SK-N-SH treated with all-trans-retinoic acid at 6 μM for 48 hours (cell line): Measurements from ENCODE around the gene CCND2.

ENCODE experiments used
- ATAC-seq: fragments of 200-7000 bp; cut with Tn5 transposase; 3 replicates; pipeline ENCODE4 v1.9.1; 2020; ENCODE audit warnings: mild to moderate bottlenecking, moderate library complexity
- ARNTL ChIP-seq: fragments of 450-650 bp; formaldehyde crosslinking; IDR thresholded peaks from 2 replicates; pipeline ENCODE4 v1.5.0; 2020; ENCODE audit warnings: low read depth, mild to moderate bottlenecking, moderate library complexity, borderline replicate concordance
- BACH2 ChIP-seq: fragments of 250-450 bp; sonication (Bioruptor Pico); IDR thresholded peaks from 2 replicates; pipeline ENCODE4 v1.9.0; 2021; ENCODE audit warnings: mild to moderate bottlenecking, borderline replicate concordance
- ESRRG ChIP-seq: fragments of 250-450 bp; sonication (Bioruptor Pico); IDR thresholded peaks from 2 replicates; pipeline ENCODE4 v1.6.1; 2021; ENCODE audit warnings: mild to moderate bottlenecking
- GLIS3 ChIP-seq: fragments of 250-450 bp; sonication (Bioruptor Pico); IDR thresholded peaks from 2 replicates; pipeline ENCODE4 v1.5.0; 2020; ENCODE audit warnings: mild to moderate bottlenecking, moderate library complexity
- ISL1 ChIP-seq: fragments of 250-450 bp; sonication (Bioruptor Pico); IDR thresholded peaks from 2 replicates; pipeline ENCODE4 v2.1.2; 2022; ENCODE audit warnings: mild to moderate bottlenecking, moderate library complexity
- OSR1 ChIP-seq: fragments of 250-450 bp; sonication (Bioruptor Pico); IDR thresholded peaks from 2 replicates; pipeline ENCODE4 v1.8.0; 2022; ENCODE audit warnings: moderate library complexity, mild to moderate bottlenecking, inconsistent platforms
- PPARA ChIP-seq: fragments of 250-450 bp; sonication (Bioruptor Pico); IDR thresholded peaks from 2 replicates; pipeline ENCODE4 v1.5.0; 2020; ENCODE audit warnings: mild to moderate bottlenecking, borderline replicate concordance
- TCF4 ChIP-seq: fragments of 250-450 bp; sonication (Bioruptor Pico); IDR thresholded peaks from 2 replicates; pipeline ENCODE4 v1.8.0; 2021; ENCODE audit warnings: mild to moderate bottlenecking, moderate library complexity, borderline replicate concordance
- TOX ChIP-seq: fragments of 250-450 bp; sonication (Bioruptor Pico); IDR thresholded peaks from 2 replicates; pipeline ENCODE4 v1.8.0; 2021; ENCODE audit warnings: mild to moderate bottlenecking, moderate library complexity, borderline replicate concordance
- ZFP30 ChIP-seq: fragments of 450-650 bp; formaldehyde crosslinking; IDR thresholded peaks from 2 replicates; pipeline ENCODE4 v1.5.0; 2022; ENCODE audit warnings: mild to moderate bottlenecking, moderate library complexity
- ZNF565 ChIP-seq: fragments of 450-650 bp; formaldehyde crosslinking; conservative IDR thresholded peaks from 2 replicates; pipeline ENCODE4 v1.5.0; 2020; ENCODE audit warnings: low read depth, mild to moderate bottlenecking, moderate library complexity
- ZNF70 ChIP-seq: fragments of 450-650 bp; formaldehyde crosslinking; IDR thresholded peaks from 2 replicates; pipeline ENCODE4 v1.5.0; 2020; ENCODE audit warnings: mild to moderate bottlenecking, moderate library complexity
- TF ChIP-seq, protein P1 (sequence below): fragments of 250-450 bp; sonication (Bioruptor Pico); IDR thresholded peaks from 2 replicates; pipeline ENCODE4 v1.8.0; 2021; ENCODE audit warnings: low read depth, mild to moderate bottlenecking, moderate library complexity, borderline replicate concordance
- TF ChIP-seq, protein P2 (sequence below): fragments of 250-450 bp; sonication (Bioruptor Pico); IDR thresholded peaks from 2 replicates; pipeline ENCODE4 v1.5.1; 2020; ENCODE audit warnings: low read depth, mild to moderate bottlenecking, moderate library complexity
- TF ChIP-seq, protein P3 (sequence below): fragments of 250-450 bp; sonication (Bioruptor Pico); IDR thresholded peaks from 2 replicates; pipeline ENCODE4 v1.5.1; 2021; ENCODE audit warnings: mild to moderate bottlenecking, moderate library complexity
- TF ChIP-seq, protein P4 (sequence below): fragments of 250-450 bp; sonication (Bioruptor Pico); IDR thresholded peaks from 2 replicates; pipeline ENCODE4 v1.5.0; 2020; ENCODE audit warnings: mild to moderate bottlenecking, moderate library complexity

The CCND2 gene

DNA sequence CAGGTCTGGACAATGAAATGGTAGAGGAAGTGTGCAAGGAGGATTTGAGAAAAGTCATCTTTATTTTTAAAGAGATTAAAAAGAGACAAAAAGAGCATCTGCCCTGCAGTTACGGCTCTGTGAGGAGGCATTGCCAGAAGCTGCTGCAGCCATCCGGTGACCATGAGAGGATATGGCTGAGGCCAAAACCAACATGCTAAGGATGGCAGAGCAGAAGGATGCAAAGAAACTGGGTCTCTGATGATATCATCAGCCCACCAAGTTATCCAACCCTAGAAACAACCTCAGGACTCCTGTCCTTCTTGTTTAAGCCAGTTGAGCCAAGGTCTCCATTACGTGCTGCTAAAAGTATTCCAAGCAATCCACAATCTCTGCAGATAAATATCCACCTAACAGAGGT is 48.0 kb upstream of the CCND2 start (continued):
- TF ChIP-seq, protein P1, sequence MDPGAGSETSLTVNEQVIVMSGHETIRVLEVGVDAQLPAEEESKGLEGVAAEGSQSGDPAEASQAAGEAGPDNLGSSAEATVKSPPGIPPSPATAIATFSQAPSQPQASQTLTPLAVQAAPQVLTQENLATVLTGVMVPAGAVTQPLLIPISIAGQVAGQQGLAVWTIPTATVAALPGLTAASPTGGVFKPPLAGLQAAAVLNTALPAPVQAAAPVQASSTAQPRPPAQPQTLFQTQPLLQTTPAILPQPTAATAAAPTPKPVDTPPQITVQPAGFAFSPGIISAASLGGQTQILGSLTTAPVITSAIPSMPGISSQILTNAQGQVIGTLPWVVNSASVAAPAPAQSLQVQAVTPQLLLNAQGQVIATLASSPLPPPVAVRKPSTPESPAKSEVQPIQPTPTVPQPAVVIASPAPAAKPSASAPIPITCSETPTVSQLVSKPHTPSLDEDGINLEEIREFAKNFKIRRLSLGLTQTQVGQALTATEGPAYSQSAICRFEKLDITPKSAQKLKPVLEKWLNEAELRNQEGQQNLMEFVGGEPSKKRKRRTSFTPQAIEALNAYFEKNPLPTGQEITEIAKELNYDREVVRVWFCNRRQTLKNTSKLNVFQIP (CRISPR knock-in tag) = no peak
- TF ChIP-seq ZNF70 (CRISPR knock-in tag) = no peak

GRCh38 chr12:4227046-4227445 is 46.5 kb upstream of the CCND2 start:
- TF ChIP-seq, protein P2, sequence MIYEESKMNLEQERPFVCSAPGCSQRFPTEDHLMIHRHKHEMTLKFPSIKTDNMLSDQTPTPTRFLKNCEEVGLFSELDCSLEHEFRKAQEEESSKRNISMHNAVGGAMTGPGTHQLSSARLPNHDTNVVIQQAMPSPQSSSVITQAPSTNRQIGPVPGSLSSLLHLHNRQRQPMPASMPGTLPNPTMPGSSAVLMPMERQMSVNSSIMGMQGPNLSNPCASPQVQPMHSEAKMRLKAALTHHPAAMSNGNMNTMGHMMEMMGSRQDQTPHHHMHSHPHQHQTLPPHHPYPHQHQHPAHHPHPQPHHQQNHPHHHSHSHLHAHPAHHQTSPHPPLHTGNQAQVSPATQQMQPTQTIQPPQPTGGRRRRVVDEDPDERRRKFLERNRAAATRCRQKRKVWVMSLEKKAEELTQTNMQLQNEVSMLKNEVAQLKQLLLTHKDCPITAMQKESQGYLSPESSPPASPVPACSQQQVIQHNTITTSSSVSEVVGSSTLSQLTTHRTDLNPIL (CRISPR knock-in tag) = no peak
- TF ChIP-seq ARNTL (CRISPR knock-in tag) (no peak), BACH2 (CRISPR knock-in tag) (no peak), TCF4 (CRISPR knock-in tag) (no peak), GLIS3 (CRISPR knock-in tag) (no peak), ZNF565 (CRISPR knock-in tag) (no peak), TOX (CRISPR knock-in tag) (no peak), ZFP30 (CRISPR knock-in tag) (no peak), PPARA (CRISPR knock-in tag) (no peak), ESRRG (CRISPR knock-in tag) (no peak), ISL1 (CRISPR knock-in tag) (no peak)
- TF ChIP-seq, protein P3, sequence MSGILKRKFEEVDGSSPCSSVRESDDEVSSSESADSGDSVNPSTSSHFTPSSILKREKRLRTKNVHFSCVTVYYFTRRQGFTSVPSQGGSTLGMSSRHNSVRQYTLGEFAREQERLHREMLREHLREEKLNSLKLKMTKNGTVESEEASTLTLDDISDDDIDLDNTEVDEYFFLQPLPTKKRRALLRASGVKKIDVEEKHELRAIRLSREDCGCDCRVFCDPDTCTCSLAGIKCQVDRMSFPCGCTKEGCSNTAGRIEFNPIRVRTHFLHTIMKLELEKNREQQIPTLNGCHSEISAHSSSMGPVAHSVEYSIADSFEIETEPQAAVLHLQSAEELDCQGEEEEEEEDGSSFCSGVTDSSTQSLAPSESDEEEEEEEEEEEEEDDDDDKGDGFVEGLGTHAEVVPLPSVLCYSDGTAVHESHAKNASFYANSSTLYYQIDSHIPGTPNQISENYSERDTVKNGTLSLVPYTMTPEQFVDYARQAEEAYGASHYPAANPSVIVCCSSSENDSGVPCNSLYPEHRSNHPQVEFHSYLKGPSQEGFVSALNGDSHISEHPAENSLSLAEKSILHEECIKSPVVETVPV = no peak
- TF ChIP-seq, protein P1 (CRISPR knock-in tag) = no peak
- TF ChIP-seq, all 23 proteins: peak for 0
- ATAC-seq = no peak

DNA sequence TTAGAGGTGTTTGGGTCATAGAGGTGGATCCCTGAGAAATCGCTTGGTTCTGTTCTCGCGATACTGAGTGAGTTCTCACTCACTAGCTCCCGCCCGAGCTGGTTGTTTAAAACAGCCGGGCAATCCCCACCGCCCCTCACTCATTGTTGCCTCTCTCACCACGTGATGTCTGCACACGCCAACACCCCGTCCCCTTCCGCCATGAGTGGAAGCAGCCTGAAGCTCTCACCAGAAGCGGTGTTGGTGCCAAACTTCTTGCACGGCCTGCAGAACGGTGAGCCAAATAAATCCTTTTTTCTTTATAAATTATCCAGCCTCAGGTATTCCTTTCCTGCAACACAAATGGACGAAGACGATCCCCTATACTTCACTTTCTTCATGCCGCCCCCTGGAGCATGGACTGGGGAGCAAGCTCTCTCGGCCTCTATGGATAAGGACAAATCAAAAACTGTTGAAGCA is 45.4 kb upstream of the CCND2 start:
- TF ChIP-seq, protein P4, sequence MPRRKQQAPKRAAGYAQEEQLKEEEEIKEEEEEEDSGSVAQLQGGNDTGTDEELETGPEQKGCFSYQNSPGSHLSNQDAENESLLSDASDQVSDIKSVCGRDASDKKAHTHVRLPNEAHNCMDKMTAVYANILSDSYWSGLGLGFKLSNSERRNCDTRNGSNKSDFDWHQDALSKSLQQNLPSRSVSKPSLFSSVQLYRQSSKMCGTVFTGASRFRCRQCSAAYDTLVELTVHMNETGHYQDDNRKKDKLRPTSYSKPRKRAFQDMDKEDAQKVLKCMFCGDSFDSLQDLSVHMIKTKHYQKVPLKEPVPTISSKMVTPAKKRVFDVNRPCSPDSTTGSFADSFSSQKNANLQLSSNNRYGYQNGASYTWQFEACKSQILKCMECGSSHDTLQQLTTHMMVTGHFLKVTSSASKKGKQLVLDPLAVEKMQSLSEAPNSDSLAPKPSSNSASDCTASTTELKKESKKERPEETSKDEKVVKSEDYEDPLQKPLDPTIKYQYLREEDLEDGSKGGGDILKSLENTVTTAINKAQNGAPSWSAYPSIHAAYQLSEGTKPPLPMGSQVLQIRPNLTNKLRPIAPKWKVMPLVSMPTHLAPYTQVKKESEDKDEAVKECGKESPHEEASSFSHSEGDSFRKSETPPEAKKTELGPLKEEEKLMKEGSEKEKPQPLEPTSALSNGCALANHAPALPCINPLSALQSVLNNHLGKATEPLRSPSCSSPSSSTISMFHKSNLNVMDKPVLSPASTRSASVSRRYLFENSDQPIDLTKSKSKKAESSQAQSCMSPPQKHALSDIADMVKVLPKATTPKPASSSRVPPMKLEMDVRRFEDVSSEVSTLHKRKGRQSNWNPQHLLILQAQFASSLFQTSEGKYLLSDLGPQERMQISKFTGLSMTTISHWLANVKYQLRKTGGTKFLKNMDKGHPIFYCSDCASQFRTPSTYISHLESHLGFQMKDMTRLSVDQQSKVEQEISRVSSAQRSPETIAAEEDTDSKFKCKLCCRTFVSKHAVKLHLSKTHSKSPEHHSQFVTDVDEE = no peak
- no peak for TF ChIP-seq OSR1
- no peak for TF ChIP-seq ZNF70 (CRISPR knock-in tag)
- TF ChIP-seq, all 23 proteins: peak for 0
- ATAC-seq = no peak

GRCh38 chr12:4230526-4230925 is 43.0 kb upstream of the CCND2 start:
- TF ChIP-seq, protein P1 (CRISPR knock-in tag) = no peak
- ATAC-seq = no peak
